ENCODE measurements around the gene VASP.

- TF ChIP-seq EZH2 (IDR thresholded peaks at IDR 0.05; ENCODE audit: borderline replicate concordance, insufficient read depth, low read depth, low read length, poor library complexity, severe bottlenecking), result no peak
- no peak for TF ChIP-seq CTCF (IDR thresholded peaks at IDR 0.05)
Measured at GRCh38 chr19:45483033-45483432, 24.2 kb upstream of the VASP start.
